ENCODE results near the gene DOCK4. TPM values are rescaled to one million over a fixed set of nuclear protein-coding genes. Genes with fewer than 3 reads are reported as not detected.

Gene DOCK4
- total RNA-seq, 1 donor from 2014 or later: 32.2 TPM

DNA sequence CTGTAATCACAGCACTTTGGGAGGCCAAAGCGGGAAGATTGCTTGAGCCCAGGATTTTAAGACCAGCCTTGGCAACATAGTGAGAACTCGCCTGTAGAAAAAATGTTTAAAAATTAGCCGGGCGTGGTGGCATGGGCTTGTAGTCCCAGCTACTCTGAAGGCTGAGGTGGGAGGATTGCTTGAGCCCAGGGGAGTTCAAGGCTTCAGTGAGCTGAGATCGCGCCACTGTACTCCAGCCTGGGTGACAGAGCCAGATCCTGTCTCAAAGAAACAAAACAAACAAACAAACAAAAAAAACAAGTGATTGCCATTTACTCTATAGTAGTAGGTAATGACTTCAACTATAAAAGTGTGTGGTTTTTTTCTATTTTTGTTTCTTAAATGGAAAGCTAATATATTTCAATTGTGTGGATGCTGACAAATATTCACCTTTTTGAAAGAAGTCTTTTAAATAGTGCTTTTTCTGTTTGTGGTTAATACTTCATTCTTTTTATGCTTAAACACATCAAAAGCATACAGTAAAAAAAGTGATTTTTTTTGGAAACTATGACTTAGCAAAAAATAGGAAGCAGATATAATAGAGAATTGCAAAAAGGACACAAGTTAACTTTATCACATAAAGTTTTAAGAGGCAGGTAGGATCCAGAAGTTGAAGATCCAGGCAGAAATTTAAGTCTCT, 48.6 kb upstream of the DOCK4 start:
- Mint-ChIP-seq H3K27ac (ENCODE audit: unreplicated experiment) (no peak overlapping the region), H3K4me3 (ENCODE audit: unreplicated experiment) (no peak overlapping the region), H3K9me3 (ENCODE audit: unreplicated experiment) (peaks cover 5% of the 10 kb centered on the region), H3K27me3 (ENCODE audit: low read depth, unreplicated experiment) (no peaks in the 10 kb centered on the region), H3K36me3 (ENCODE audit: low read depth, unreplicated experiment) (no peaks in the 10 kb centered on the region), H3K4me1 (ENCODE audit: low read depth, unreplicated experiment) (peaks cover 20% of the 10 kb centered on the region)
- no peak overlapping the region for H3K27ac ChIP-seq (ENCODE audit: low read depth, low read length)
- H3K4me2 ChIP-seq (ENCODE audit: low read length): no peak overlapping the region
- no peak overlapping the region for H3K9ac ChIP-seq (ENCODE audit: low read length)
- DNase-seq (ENCODE audit: low read depth): no peak
- TF ChIP-seq EZH2 (IDR thresholded peaks at IDR 0.05; ENCODE audit: insufficient read depth, low read length) (no peak), CTCF (IDR thresholded peaks at IDR 0.05; ENCODE audit: insufficient read depth, low read depth, low read length) (no peak)
- H4K20me1 ChIP-seq (ENCODE audit: insufficient read depth, low read length): peaks cover 16% of the 10 kb centered on the region
- peaks cover 7% of the 10 kb centered on the region for H3K79me2 ChIP-seq (ENCODE audit: insufficient read depth, low read length)
- no peaks in the 10 kb centered on the region for H3K27me3 ChIP-seq (ENCODE audit: insufficient read depth, low read length)
- H3K4me1 ChIP-seq (ENCODE audit: insufficient read depth, low read length): peaks cover 3% of the 10 kb centered on the region
- H2AFZ ChIP-seq (ENCODE audit: low read depth, low read length): no peak overlapping the region
- no peak overlapping the region for H3K4me3 ChIP-seq (ENCODE audit: insufficient read depth, low read depth, low read length)
- no peaks in the 10 kb centered on the region for H3K9me3 ChIP-seq (ENCODE audit: insufficient read depth, low read depth, low read length)
- FAIRE-seq: no peak
- no peaks in the 10 kb centered on the region for H3K36me3 ChIP-seq (ENCODE audit: insufficient read depth, low read length)

DNA sequence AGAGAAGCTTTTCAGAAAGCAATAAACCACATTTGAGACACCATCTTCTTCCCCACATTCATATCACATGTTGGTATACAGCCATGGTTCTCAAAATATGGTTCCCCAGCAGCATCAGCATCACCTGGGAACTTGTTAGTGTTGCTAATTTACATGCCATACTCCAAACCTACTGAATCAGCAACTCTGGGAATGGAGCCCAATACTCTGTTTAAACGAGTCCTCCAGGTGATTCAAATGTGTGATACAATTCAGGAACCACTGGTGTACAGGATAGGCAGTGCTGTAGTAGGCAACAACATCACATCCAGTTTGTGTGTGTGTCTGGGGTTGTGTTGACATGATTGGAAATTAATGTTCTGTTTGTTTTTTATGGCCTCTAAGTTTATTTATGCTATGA, 48.0 kb upstream of the DOCK4 start:
- FAIRE-seq (no peak), DNase-seq (ENCODE audit: low read depth) (no peak)
- no peak overlapping the region for H3K4me3 Mint-ChIP-seq (ENCODE audit: unreplicated experiment)
- TF ChIP-seq CTCF (IDR thresholded peaks at IDR 0.05; ENCODE audit: insufficient read depth, low read depth, low read length) (no peak), EZH2 (IDR thresholded peaks at IDR 0.05; ENCODE audit: insufficient read depth, low read length) (no peak)
- peaks cover 3% of the 10 kb centered on the region for H3K4me1 ChIP-seq (ENCODE audit: insufficient read depth, low read length)
- H3K4me3 ChIP-seq (ENCODE audit: insufficient read depth, low read depth, low read length): no peak overlapping the region
- H3K27ac ChIP-seq (ENCODE audit: low read depth, low read length): no peak overlapping the region
- H4K20me1 ChIP-seq (ENCODE audit: insufficient read depth, low read length): peaks cover 16% of the 10 kb centered on the region
- H3K9ac ChIP-seq (ENCODE audit: low read length): no peak overlapping the region
- H2AFZ ChIP-seq (ENCODE audit: low read depth, low read length): no peak overlapping the region
- H3K27me3 Mint-ChIP-seq (ENCODE audit: low read depth, unreplicated experiment): no peaks in the 10 kb centered on the region
- H3K36me3 Mint-ChIP-seq (ENCODE audit: low read depth, unreplicated experiment): no peaks in the 10 kb centered on the region
- peaks cover 5% of the 10 kb centered on the region for H3K9me3 Mint-ChIP-seq (ENCODE audit: unreplicated experiment)
- no peaks in the 10 kb centered on the region for H3K36me3 ChIP-seq (ENCODE audit: insufficient read depth, low read length)
- peaks cover 20% of the 10 kb centered on the region for H3K4me1 Mint-ChIP-seq (ENCODE audit: low read depth, unreplicated experiment)
- peaks cover 7% of the 10 kb centered on the region for H3K79me2 ChIP-seq (ENCODE audit: insufficient read depth, low read length)
- no peaks in the 10 kb centered on the region for H3K9me3 ChIP-seq (ENCODE audit: insufficient read depth, low read depth, low read length)
- no peak overlapping the region for H3K4me2 ChIP-seq (ENCODE audit: low read length)
- H3K27ac Mint-ChIP-seq (ENCODE audit: unreplicated experiment): no peak overlapping the region
- H3K27me3 ChIP-seq (ENCODE audit: insufficient read depth, low read length): no peaks in the 10 kb centered on the region

GRCh38 chr7:112252691-112253090, 46.5 kb upstream of the DOCK4 start:
- H4K20me1 ChIP-seq (ENCODE audit: insufficient read depth, low read length): peaks cover 16% of the 10 kb centered on the region
- H3K9ac ChIP-seq (ENCODE audit: low read length): no peak overlapping the region
- peaks cover 7% of the 10 kb centered on the region for H3K79me2 ChIP-seq (ENCODE audit: insufficient read depth, low read length)
- no peak overlapping the region for H3K4me2 ChIP-seq (ENCODE audit: low read length)
- no peaks in the 10 kb centered on the region for H3K27me3 Mint-ChIP-seq (ENCODE audit: low read depth, unreplicated experiment)
- no peaks in the 10 kb centered on the region for H3K9me3 ChIP-seq (ENCODE audit: insufficient read depth, low read depth, low read length)
- peaks cover 3% of the 10 kb centered on the region for H3K4me1 ChIP-seq (ENCODE audit: insufficient read depth, low read length)
- no peak for TF ChIP-seq EZH2 (IDR thresholded peaks at IDR 0.05; ENCODE audit: insufficient read depth, low read length)
- no peak for TF ChIP-seq CTCF (IDR thresholded peaks at IDR 0.05; ENCODE audit: insufficient read depth, low read depth, low read length)
- no peak overlapping the region for H2AFZ ChIP-seq (ENCODE audit: low read depth, low read length)
- no peaks in the 10 kb centered on the region for H3K36me3 Mint-ChIP-seq (ENCODE audit: low read depth, unreplicated experiment)
- no peak overlapping the region for H3K4me3 ChIP-seq (ENCODE audit: insufficient read depth, low read depth, low read length)
- FAIRE-seq: no peak
- H3K4me1 Mint-ChIP-seq (ENCODE audit: low read depth, unreplicated experiment): peaks cover 24% of the 10 kb centered on the region
- H3K27ac Mint-ChIP-seq (ENCODE audit: unreplicated experiment): no peak overlapping the region
- no peak for DNase-seq (ENCODE audit: low read depth)
- H3K36me3 ChIP-seq (ENCODE audit: insufficient read depth, low read length): no peaks in the 10 kb centered on the region
- no peak overlapping the region for H3K27ac ChIP-seq (ENCODE audit: low read depth, low read length)
- H3K27me3 ChIP-seq (ENCODE audit: insufficient read depth, low read length): no peaks in the 10 kb centered on the region
- no peak overlapping the region for H3K4me3 Mint-ChIP-seq (ENCODE audit: unreplicated experiment)
- H3K9me3 Mint-ChIP-seq (ENCODE audit: unreplicated experiment): peaks cover 7% of the 10 kb centered on the region
